Stimulated activated naive CD4-positive, alpha-beta T cell treated with Interleukin-2 at 50 U/mL for 16 hours (primary cell): ENCODE results near the gene C11orf52.

Source experiments
- DNase-seq: peaks from one replicate; lab custom pipeline; 2025; lab: John Stamatoyannopoulos, UW

C11orf52 gene

GRCh38 chr11:111976119-111976766 lies 57.5 kb downstream of the C11orf52 start:
- DNase-seq, result no peak
